Panc1 (cell line): ENCODE results near the gene LIPN. TPM values are rescaled to one million over a fixed set of nuclear protein-coding genes. Genes with fewer than 3 reads are reported as not detected.

Experiments used
- ATAC-seq: fragments of 200-7000 bp; cut with Tn5 transposase; 2 replicates; pipeline ENCODE4 v1.9.1; 2020; ENCODE audit warnings: mild to moderate bottlenecking, moderate library complexity
- BruUV-seq: library from RNA; stranded (reverse); fragments of 400-500 nt; replicated peaks from 2 replicates; lab custom pipeline; 2021; lab: Mats Ljungman, UMichigan
- CTCF ChIA-PET: fragments of 300-600 bp; sonication (Branson Sonifier 250); formaldehyde crosslinking; loops from one replicate; lab custom pipeline; 2022; ENCODE audit warnings: antibody characterized with exemption; lab: Charles Lee
- POLR2A ChIA-PET: fragments of 300-600 bp; sonication (Branson Sonifier 250); formaldehyde crosslinking; loops from one replicate; lab custom pipeline; 2022; ENCODE audit warnings: antibody characterized with exemption; lab: Charles Lee
- DNase-seq: peaks from one replicate; pipeline ENCODE4 v3.0.0-alpha.2; 2010; ENCODE audit warnings: low read depth, low spot score
- H3K27ac ChIP-seq: 2 replicates; pipeline ENCODE4 v1.5.1; 2011; ENCODE audit warnings: mild to moderate bottlenecking, low read length, inconsistent platforms
- H3K27me3 ChIP-seq: fragments of 200-500 bp; sonication (Bioruptor generic); 2 replicates; pipeline ENCODE4 v1.6.0; 2014; ENCODE audit warnings: low read length, inconsistent platforms; ENCODE audit not compliant: control insufficient read depth, insufficient read depth
- H3K36me3 ChIP-seq: fragments of 200-500 bp; sonication (Bioruptor generic); 2 replicates; pipeline ENCODE4 v1.5.1; 2014; ENCODE audit warnings: inconsistent platforms, mild to moderate bottlenecking, low read length, moderate library complexity; ENCODE audit not compliant: control insufficient read depth, insufficient read depth
- H3K4me1 ChIP-seq: 2 replicates; pipeline ENCODE4 v1.5.1; 2011; ENCODE audit warnings: inconsistent platforms, mild to moderate bottlenecking, low read length, moderate library complexity; ENCODE audit not compliant: control insufficient read depth, insufficient read depth
- H3K4me3 ChIP-seq, 2 experiments: 2 replicates each; pipeline ENCODE4 v1.5.1; 2011 to 2012; ENCODE audit warnings: low read depth in 2 of 2, low read length in 2 of 2, mild to moderate bottlenecking in 2 of 2, inconsistent platforms in 1 of 2, moderate library complexity in 1 of 2
- H3K9me3 ChIP-seq: fragments of 200-500 bp; sonication (Bioruptor generic); 2 replicates; pipeline ENCODE4 v1.5.1; 2014; ENCODE audit warnings: low read depth, mild to moderate bottlenecking, inconsistent platforms, low read length, moderate library complexity; ENCODE audit not compliant: control insufficient read depth, insufficient read depth
- CTCF ChIP-seq: fragments of 450-650 bp; IDR thresholded peaks from 2 replicates; pipeline ENCODE4 v1.5.1; 2017; ENCODE audit warnings: mild to moderate bottlenecking
- POLR2AphosphoS5 ChIP-seq: IDR thresholded peaks from 2 replicates; pipeline ENCODE4 v1.6.1; 2012; ENCODE audit warnings: mild to moderate bottlenecking, low read depth, low read length, moderate library complexity
- REST ChIP-seq, 2 experiments: IDR thresholded peaks; 2 replicates each; pipeline ENCODE4 v1.6.1; 2011 to 2012; ENCODE audit warnings: low read depth in 2 of 2, control low read depth in 1 of 2, low read length in 1 of 2, mild to moderate bottlenecking in 1 of 2, moderate library complexity in 1 of 2; ENCODE audit not compliant: insufficient read depth in 1 of 2
- SIN3A ChIP-seq: IDR thresholded peaks from 2 replicates; pipeline ENCODE4 v1.6.1; 2012; ENCODE audit warnings: low read depth, mild to moderate bottlenecking, low read length, moderate library complexity, borderline replicate concordance; ENCODE audit not compliant: insufficient read depth
- TCF7L2 ChIP-seq: IDR thresholded peaks from 2 replicates; pipeline ENCODE4 v1.6.1; 2011; ENCODE audit warnings: mild to moderate bottlenecking, low read depth, low read length, inconsistent platforms
- in situ Hi-C: cut with HindIII; loops from 2 replicates; pipeline ENCODE4 v1.10.0; 2016; ENCODE audit warnings: low sequenced_read_pairs, low pct_unique_long_range_greater_than_20kb
- intact Hi-C: fragments of 100-400 bp; cut with micrococcal nuclease; formaldehyde crosslinking; loops from one replicate; pipeline ENCODE4 v1.10.0; 2022; ENCODE audit not compliant: unreplicated experiment
- total RNA-seq: library from RNA; stranded (reverse); gene quantifications from one replicate; pipeline ENCODE4 v1.2.1, GENCODE V29; 2021; ENCODE audit not compliant: unreplicated experiment

Gene LIPN
- total RNA-seq, 1 experiment from 2014 or later = not detected

- no peaks in the 10 kb centered on the region for H3K4me1 ChIP-seq
- in situ Hi-C loops (no loop called here), intact Hi-C loops (no loop called here)
- ChIA-PET CTCF (no interaction called here), POLR2A (no interaction called here)
- no peak overlapping the region for H3K27ac ChIP-seq
- DNase-seq = no peak
- H3K4me3 ChIP-seq = no peak overlapping the region
- no peak for ATAC-seq
- no peaks in the 10 kb centered on the region for H3K9me3 ChIP-seq
- no peaks in the 10 kb centered on the region for H3K27me3 ChIP-seq
- BruUV-seq = no TSS peak
- H3K36me3 ChIP-seq = no peaks in the 10 kb centered on the region
- no peak for TF ChIP-seq SIN3A
- TF ChIP-seq TCF7L2 = no peak
- no peak for TF ChIP-seq REST (IDR thresholded peaks at IDR 0.05; ENCODE audit: insufficient read depth in 1 of 2, low read depth in 2 of 2, low read length in 1 of 2)
- TF ChIP-seq POLR2AphosphoS5 = no peak
- TF ChIP-seq CTCF = no peak
These were observed 23.9 kb downstream of the LIPN start for GRCh38 chr10:88783724-88784123.

GRCh38 chr10:88786032-88786770, 26.4 kb downstream of the LIPN start:
- H3K4me3 ChIP-seq = no peak overlapping the region
- H3K4me1 ChIP-seq = no peaks in the 10 kb centered on the region
- H3K9me3 ChIP-seq = no peaks in the 10 kb centered on the region
- ChIA-PET POLR2A (no interaction called here), CTCF (no interaction called here)
- H3K36me3 ChIP-seq = no peaks in the 10 kb centered on the region
- H3K27me3 ChIP-seq = no peaks in the 10 kb centered on the region
- DNase-seq = no peak
- intact Hi-C loops = no loop called here
- no peak overlapping the region for H3K27ac ChIP-seq
- TF ChIP-seq CTCF (no peak), SIN3A (no peak), POLR2AphosphoS5 (no peak), REST (IDR thresholded peaks at IDR 0.05; ENCODE audit: insufficient read depth in 1 of 2, low read depth in 2 of 2, low read length in 1 of 2) (no peak), TCF7L2 (no peak)
- no TSS peak for BruUV-seq
- no peak for ATAC-seq
- in situ Hi-C loops = no loop called here
